Neural cell (in vitro differentiated cells): Measurements from ENCODE around the gene AGA.

Experiments used
- CTCF ChIP-seq: fragments of 450-650 bp; IDR thresholded peaks from 2 replicates; pipeline ENCODE4 v1.5.1; 2014; ENCODE audit warnings: antibody characterized with exemption, mild to moderate bottlenecking, moderate library complexity; ENCODE audit not compliant: poor library complexity, severe bottlenecking
- EZH2 ChIP-seq: fragments of 200-600, 300-800 bp; shearing (Covaris generic), sonication (generic); IDR thresholded peaks from 2 replicates; pipeline ENCODE4 v1.6.1; 2014; ENCODE audit warnings: antibody characterized with exemption, low read length, borderline replicate concordance, mild to moderate bottlenecking; ENCODE audit not compliant: insufficient read depth, poor library complexity, severe bottlenecking
- POLR2AphosphoS5 ChIP-seq: IDR thresholded peaks from 2 replicates; pipeline ENCODE4 v1.6.1; 2012
- SMC3 ChIP-seq: fragments of 450-650 bp; conservative IDR thresholded peaks from 2 replicates; pipeline ENCODE4 v1.6.1; 2014; ENCODE audit warnings: antibody characterized with exemption, mild to moderate bottlenecking, moderate library complexity; ENCODE audit not compliant: poor library complexity

GRCh38 chr4:177450426-177451107 is 8.3 kb upstream of the AGA start:
- no peak for TF ChIP-seq EZH2
- no peak for TF ChIP-seq CTCF
- TF ChIP-seq POLR2AphosphoS5: no peak
- TF ChIP-seq SMC3: no peak
